ENCODE results near the gene GPR108.

The GPR108 gene

DNA sequence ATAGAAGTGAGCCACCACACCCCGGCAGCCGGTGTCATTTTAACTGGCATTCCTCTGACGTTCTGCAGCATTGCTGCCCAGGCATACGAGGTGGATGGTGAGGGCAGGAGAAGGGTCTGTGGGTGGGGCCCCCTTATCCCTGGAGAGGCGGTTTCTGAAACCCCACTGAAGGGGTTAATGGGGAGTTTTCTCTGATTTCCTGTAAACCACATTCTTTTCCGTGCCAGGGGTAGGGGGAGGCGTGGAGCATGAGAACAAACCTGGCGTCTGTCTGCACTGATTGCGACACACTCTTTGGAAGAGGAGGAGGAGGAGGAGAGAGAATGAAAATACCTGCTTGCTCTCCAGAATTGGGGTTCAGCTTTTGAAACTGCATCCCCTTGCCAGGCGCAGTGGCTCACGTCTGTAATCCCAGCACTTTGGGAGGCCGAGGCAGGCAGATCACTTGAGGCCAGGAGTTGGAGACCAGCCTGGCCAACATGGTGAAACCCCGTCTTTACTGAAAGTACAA lies 14.2 kb downstream of the GPR108 start:
- no peak overlapping the region for H3K9ac ChIP-seq (ENCODE audit: low read depth, low read length)
- H3K36me3 ChIP-seq (ENCODE audit: insufficient read depth, low read depth, low read length): no peaks in the 10 kb centered on the region
- no peaks in the 10 kb centered on the region for H3K27me3 ChIP-seq (ENCODE audit: insufficient read depth, low read length)
- no peaks in the 10 kb centered on the region for H3K9me3 ChIP-seq (ENCODE audit: insufficient read depth, low read depth, low read length)
- H3K27ac ChIP-seq (ENCODE audit: low read length): no peak overlapping the region
- H3K4me1 ChIP-seq (ENCODE audit: insufficient read depth, low read length): no peaks in the 10 kb centered on the region
- no peak overlapping the region for H3K4me3 ChIP-seq (ENCODE audit: low read length)

DNA sequence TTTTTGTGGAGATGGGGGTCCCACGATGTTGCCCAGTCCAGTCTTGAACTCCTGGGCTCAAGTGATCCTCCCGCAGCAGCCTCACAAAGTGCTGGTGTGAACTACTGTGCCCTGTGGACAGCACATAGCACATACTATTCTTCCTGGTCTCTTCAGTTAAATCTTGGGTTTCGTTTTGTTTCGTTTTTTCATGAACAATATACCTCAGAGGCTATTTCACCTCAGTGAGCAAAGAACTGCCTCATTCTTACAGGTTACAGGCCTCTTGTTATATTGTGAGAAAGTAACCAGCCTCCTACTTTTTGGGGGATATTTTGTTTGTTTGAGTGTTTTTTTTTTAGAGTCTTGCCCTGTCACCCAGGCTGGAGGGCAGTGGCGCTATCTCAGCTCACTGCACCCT lies 15.6 kb downstream of the GPR108 start:
- H3K4me3 ChIP-seq (ENCODE audit: low read length): no peak overlapping the region
- no peaks in the 10 kb centered on the region for H3K9me3 ChIP-seq (ENCODE audit: insufficient read depth, low read depth, low read length)
- no peaks in the 10 kb centered on the region for H3K27me3 ChIP-seq (ENCODE audit: insufficient read depth, low read length)
- no peak overlapping the region for H3K27ac ChIP-seq (ENCODE audit: low read length)
- no peaks in the 10 kb centered on the region for H3K36me3 ChIP-seq (ENCODE audit: insufficient read depth, low read depth, low read length)
- no peaks in the 10 kb centered on the region for H3K4me1 ChIP-seq (ENCODE audit: insufficient read depth, low read length)
- H3K9ac ChIP-seq (ENCODE audit: low read depth, low read length): no peak overlapping the region

DNA sequence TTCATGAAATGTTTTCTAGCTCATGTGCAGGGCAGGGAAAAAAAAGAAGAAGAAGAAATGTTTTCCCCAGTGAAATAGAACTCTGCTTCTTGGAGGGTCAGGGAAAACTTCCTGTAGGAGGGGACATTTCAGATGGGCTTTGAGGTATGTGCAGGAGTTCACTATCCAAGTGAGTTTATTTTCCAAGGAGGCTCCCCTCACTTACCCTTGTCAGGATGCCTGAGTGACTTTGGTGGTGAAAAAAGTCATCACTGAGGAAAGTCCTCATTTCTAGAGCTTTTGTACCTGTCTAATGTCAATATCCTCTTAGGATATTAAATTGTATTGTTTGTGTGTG lies 16.3 kb downstream of the GPR108 start:
- Histone ChIP-seq H3K4me1 (ENCODE audit: insufficient read depth, low read length) (no peaks in the 10 kb centered on the region), H3K9me3 (ENCODE audit: insufficient read depth, low read depth, low read length) (no peaks in the 10 kb centered on the region), H3K27ac (ENCODE audit: low read length) (no peak overlapping the region), H3K9ac (ENCODE audit: low read depth, low read length) (no peak overlapping the region), H3K4me3 (ENCODE audit: low read length) (no peak overlapping the region), H3K36me3 (ENCODE audit: insufficient read depth, low read depth, low read length) (no peaks in the 10 kb centered on the region), H3K27me3 (ENCODE audit: insufficient read depth, low read length) (no peaks in the 10 kb centered on the region)

DNA sequence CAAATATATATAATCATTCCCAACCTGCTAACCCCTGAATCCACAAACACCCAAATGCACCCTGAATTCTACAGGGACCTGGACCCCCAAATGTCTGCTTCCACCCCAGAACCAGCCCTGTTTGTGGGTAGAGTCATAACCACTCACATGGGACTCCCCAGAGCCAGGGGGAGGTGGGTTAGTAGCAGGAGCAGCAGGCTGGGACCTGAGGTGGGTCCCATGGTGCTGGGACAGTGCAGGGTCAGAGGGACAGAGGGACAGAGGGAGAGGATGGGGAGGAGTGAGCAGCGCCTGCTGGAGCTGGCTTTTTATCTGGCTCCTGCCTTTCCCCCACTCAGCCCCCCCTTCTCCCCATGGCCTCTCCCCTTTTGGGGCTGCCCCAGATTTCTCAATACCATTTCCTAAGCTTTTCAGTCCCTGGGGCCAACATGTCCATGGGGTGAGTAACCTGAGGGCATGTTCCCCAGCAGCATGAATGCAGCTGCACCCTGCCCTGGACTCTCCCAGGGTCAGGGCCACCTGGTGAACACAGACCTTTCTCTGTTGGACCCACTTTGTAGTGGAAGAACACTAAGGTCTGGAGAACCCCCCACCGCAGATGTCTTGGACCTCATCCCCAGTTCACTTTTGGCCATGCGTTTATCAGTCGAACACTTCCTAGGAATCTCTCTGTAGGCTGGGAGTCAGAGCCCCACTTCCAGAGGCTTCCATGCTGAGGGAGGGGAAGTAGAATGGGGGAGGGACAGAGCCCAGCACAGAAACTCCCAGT lies 16.8 kb downstream of the GPR108 start, which contains the start of gene C3:
C3 (minus strand) TSS at position 282 of the 769 bp plus-strand sequence; CDS start at position 221, 61 bp downstream.
- H3K36me3 ChIP-seq (ENCODE audit: insufficient read depth, low read depth, low read length): no peaks in the 10 kb centered on the region
- H3K9me3 ChIP-seq (ENCODE audit: insufficient read depth, low read depth, low read length): no peaks in the 10 kb centered on the region
- H3K27ac ChIP-seq (ENCODE audit: low read length): no peak within 1 kb of the TSS
- H3K27me3 ChIP-seq (ENCODE audit: insufficient read depth, low read length): no peaks in the 10 kb centered on the region
- H3K4me1 ChIP-seq (ENCODE audit: insufficient read depth, low read length): no peaks in the 10 kb centered on the region
- H3K4me3 ChIP-seq (ENCODE audit: low read length): no peak within 1 kb of the TSS
- H3K9ac ChIP-seq (ENCODE audit: low read depth, low read length): no peak within 1 kb of the TSS

DNA sequence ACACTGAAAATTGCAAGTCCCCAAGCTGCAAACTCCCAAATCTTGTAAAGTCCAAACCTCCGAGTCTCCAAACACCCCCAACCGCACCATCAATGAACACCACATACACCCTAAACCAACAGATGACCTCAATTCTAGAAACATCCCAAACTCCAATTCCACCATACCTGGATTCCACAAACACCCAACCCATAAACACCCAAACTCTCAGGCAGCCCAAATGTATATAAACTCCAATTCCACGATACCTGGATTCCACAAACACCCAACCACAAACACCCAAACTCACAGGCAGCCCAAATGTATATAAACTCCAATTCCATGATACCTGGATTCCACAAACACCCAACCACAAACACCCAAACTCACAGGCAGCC lies 17.4 kb downstream of the GPR108 start:
- no peaks in the 10 kb centered on the region for H3K4me1 ChIP-seq (ENCODE audit: insufficient read depth, low read length)
- H3K4me3 ChIP-seq (ENCODE audit: low read length): no peak overlapping the region
- H3K27ac ChIP-seq (ENCODE audit: low read length): no peak overlapping the region
- H3K36me3 ChIP-seq (ENCODE audit: insufficient read depth, low read depth, low read length): no peaks in the 10 kb centered on the region
- H3K27me3 ChIP-seq (ENCODE audit: insufficient read depth, low read length): no peaks in the 10 kb centered on the region
- no peak overlapping the region for H3K9ac ChIP-seq (ENCODE audit: low read depth, low read length)
- no peaks in the 10 kb centered on the region for H3K9me3 ChIP-seq (ENCODE audit: insufficient read depth, low read depth, low read length)

DNA sequence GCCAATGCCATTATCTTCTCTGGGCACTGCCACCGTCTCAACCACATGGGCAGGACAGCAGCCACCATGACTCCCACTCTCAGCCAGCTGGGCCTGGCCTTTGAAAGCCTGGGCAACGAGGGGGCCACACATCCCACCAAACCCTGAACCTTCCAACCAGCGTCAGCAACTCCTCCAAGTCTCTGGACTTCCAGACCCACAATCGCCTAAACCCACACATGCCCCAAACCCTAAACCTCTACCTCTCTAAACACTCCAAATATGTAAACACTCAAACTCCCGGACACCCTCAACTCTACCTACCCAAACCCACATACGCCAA lies 17.9 kb downstream of the GPR108 start:
- Histone ChIP-seq H3K27ac (ENCODE audit: low read length) (no peak overlapping the region), H3K4me3 (ENCODE audit: low read length) (no peak overlapping the region)

DNA sequence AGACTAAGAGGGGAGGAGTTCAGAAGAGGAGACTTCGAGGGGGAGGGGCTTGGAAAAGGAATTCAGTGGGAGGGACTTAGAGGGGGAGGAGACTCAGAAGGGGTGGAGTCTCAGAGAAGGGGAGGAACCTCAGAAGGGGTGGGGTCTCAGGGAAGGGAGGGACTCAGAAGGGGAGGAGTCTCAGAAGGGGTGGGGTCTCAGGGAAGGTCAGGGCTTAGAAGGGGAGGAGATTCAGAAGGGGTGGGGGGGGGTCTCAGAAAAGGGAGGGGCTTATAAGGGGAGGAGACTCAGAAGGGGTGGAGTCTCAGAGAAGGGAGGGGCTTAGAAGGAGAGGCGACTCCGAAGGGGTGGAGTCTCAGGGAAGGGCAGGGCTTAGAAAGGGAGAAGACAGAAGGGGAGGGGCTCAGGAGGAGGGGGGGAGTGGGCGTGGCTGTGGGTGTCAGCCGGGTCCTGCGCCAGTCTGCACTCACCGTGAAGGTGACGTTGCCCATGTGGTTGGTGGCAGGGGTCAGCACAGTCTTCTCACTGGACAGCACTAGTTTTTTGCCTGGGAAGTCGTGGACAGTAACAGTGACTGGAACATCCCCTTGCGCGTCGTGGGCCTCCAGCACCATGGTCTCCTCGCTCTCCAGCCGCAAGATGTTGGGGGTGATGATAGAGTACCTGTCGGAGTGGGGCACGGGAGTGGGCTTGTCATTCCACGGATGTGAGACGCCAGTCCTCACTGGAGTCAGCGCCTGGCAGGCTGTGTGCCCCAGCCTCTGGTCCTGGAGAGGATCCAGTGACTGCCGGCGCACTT lies 18.4 kb downstream of the GPR108 start:
- no peak overlapping the region for H3K27ac ChIP-seq (ENCODE audit: low read length)
- no peak overlapping the region for H3K9ac ChIP-seq (ENCODE audit: low read depth, low read length)
- H3K27me3 ChIP-seq (ENCODE audit: insufficient read depth, low read length): no peaks in the 10 kb centered on the region
- no peaks in the 10 kb centered on the region for H3K4me1 ChIP-seq (ENCODE audit: insufficient read depth, low read length)
- H3K9me3 ChIP-seq (ENCODE audit: insufficient read depth, low read depth, low read length): no peaks in the 10 kb centered on the region
- H3K4me3 ChIP-seq (ENCODE audit: low read length): no peak overlapping the region
- no peaks in the 10 kb centered on the region for H3K36me3 ChIP-seq (ENCODE audit: insufficient read depth, low read depth, low read length)

More for the DNA sequence above, 17.9 kb downstream of the GPR108 start:
- Histone ChIP-seq H3K4me1 (ENCODE audit: insufficient read depth, low read length) (no peaks in the 10 kb centered on the region), H3K36me3 (ENCODE audit: insufficient read depth, low read depth, low read length) (no peaks in the 10 kb centered on the region), H3K27me3 (ENCODE audit: insufficient read depth, low read length) (no peaks in the 10 kb centered on the region), H3K9ac (ENCODE audit: low read depth, low read length) (no peak overlapping the region), H3K9me3 (ENCODE audit: insufficient read depth, low read depth, low read length) (no peaks in the 10 kb centered on the region)

DNA sequence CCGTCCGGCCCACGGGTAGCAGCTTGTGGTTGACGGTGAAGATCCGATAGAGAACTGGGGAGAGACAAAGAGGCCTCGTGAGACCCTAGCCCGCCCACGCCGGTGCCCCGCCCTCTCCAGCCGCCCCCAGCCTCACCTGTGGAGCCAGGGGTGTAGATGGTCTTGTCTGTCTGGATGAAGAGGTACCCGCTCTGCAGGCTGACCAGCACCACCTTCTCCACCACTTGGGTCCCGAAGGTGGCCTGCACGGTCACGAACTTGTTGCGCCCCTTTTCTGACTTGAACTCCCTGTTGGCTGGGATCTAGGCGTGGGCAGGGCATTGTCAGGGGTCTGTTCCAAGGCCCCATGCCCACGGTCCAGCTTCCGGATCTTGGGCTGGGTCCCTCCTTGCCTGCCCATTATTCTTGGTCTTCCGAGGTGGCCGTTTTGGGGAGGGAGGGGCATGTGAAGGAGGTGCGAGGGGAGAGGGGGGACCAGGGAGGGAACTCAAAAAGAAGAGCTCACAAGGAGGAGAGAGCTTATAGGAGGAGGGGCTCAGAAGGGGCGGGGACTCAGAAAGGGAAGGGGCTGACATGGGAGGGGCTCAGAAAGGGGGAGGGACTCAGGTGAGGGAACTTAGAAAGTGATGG lies 19.2 kb downstream of the GPR108 start:
- Histone ChIP-seq H3K4me3 (ENCODE audit: low read length) (no peak overlapping the region), H3K9ac (ENCODE audit: low read depth, low read length) (no peak overlapping the region), H3K9me3 (ENCODE audit: insufficient read depth, low read depth, low read length) (no peaks in the 10 kb centered on the region), H3K27me3 (ENCODE audit: insufficient read depth, low read length) (no peaks in the 10 kb centered on the region), H3K36me3 (ENCODE audit: insufficient read depth, low read depth, low read length) (no peaks in the 10 kb centered on the region), H3K27ac (ENCODE audit: low read length) (no peak overlapping the region), H3K4me1 (ENCODE audit: insufficient read depth, low read length) (no peaks in the 10 kb centered on the region)

DNA sequence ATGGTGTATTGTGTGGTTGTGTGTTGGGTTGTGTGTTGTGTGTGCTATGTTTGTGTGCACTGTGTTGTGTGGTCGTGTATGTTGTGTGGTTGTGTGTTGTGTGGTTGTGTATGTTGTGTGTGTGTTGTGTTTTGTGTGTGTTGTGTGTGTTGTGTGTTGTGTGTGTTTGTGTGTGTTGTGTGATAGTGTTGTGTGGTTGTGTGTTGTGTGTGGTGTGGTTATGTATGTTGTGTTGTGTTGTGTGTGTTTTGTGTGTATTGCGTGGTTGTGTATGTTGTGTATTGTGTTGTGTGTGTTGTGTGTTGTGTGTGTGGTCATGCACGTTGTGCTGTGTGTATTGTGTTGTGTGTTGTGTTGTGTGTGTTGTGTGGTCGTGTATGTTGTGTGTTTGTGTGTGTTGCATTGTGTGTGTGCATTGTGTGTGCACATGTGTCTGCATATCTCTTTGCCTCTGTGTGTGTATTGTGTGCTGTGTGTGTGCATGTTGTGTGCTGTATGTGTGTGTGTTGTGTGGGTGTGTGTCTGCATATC lies 19.9 kb downstream of the GPR108 start:
- Histone ChIP-seq H3K4me3 (ENCODE audit: low read length) (no peak overlapping the region), H3K36me3 (ENCODE audit: insufficient read depth, low read depth, low read length) (no peaks in the 10 kb centered on the region), H3K4me1 (ENCODE audit: insufficient read depth, low read length) (no peaks in the 10 kb centered on the region), H3K9ac (ENCODE audit: low read depth, low read length) (no peak overlapping the region), H3K27ac (ENCODE audit: low read length) (no peak overlapping the region), H3K9me3 (ENCODE audit: insufficient read depth, low read depth, low read length) (no peaks in the 10 kb centered on the region), H3K27me3 (ENCODE audit: insufficient read depth, low read length) (no peaks in the 10 kb centered on the region)

DNA sequence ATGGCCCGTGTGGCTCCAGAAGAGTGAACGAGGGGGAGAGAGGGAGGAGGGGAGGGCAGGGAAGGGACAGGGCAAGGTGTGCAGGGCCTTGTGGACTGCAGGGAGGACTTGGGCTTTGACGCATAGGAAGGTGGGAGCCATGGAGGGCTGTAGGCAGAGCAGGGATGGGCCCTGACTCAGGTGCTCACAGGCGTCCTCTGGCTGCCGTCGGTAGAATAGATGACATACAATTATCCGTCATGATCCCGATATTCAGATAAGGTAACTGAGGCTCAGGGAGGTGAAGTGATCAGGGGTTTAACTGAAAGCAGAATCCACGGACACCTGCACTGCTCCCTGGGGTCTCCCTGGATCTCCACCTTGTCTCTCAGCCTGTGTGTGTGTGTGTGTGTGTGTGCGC lies 20.3 kb downstream of the GPR108 start:
- Histone ChIP-seq H3K4me1 (ENCODE audit: insufficient read depth, low read length) (no peaks in the 10 kb centered on the region), H3K27me3 (ENCODE audit: insufficient read depth, low read length) (peaks cover 3% of the 10 kb centered on the region), H3K36me3 (ENCODE audit: insufficient read depth, low read depth, low read length) (no peaks in the 10 kb centered on the region), H3K4me3 (ENCODE audit: low read length) (no peak overlapping the region), H3K9me3 (ENCODE audit: insufficient read depth, low read depth, low read length) (no peaks in the 10 kb centered on the region), H3K9ac (ENCODE audit: low read depth, low read length) (no peak overlapping the region), H3K27ac (ENCODE audit: low read length) (no peak overlapping the region)

DNA sequence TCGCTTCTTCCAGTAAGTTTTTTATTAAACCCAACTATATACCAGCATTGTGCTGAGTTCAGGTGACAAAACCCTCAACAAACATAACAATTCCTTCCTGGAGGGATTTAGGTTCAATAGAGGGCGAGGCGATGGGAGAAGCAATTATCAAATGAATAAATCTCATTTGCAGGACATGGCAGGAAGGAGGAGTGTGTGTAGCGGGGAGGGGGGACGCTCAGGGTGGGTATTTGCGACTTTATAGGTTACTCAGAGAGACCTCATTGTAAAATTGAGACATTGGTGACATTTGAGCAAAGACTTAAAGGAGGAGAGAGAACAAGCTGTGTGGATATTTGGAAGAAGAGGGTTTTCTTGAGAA lies 20.8 kb downstream of the GPR108 start:
- Histone ChIP-seq H3K4me1 (ENCODE audit: insufficient read depth, low read length) (no peaks in the 10 kb centered on the region), H3K36me3 (ENCODE audit: insufficient read depth, low read depth, low read length) (no peaks in the 10 kb centered on the region), H3K27ac (ENCODE audit: low read length) (no peak overlapping the region), H3K27me3 (ENCODE audit: insufficient read depth, low read length) (peaks cover 7% of the 10 kb centered on the region), H3K9me3 (ENCODE audit: insufficient read depth, low read depth, low read length) (no peaks in the 10 kb centered on the region), H3K9ac (ENCODE audit: low read depth, low read length) (no peak overlapping the region), H3K4me3 (ENCODE audit: low read length) (no peak overlapping the region)
